Muscle of back (tissue), 10 donors: ENCODE data around the gene TOPAZ1. TPM values are rescaled to one million over a fixed set of nuclear protein-coding genes. Genes with fewer than 3 reads are reported as not detected.

Source experiments
- polyA plus RNA-seq, 10 donors: library from polyadenylated mRNA; unstranded; fragments of 120-200 nt; gene quantifications; one replicate each; pipeline ENCODE4 v1.2.1, GENCODE V29; 2013; ENCODE audit not compliant: insufficient read length in 10 of 10

TOPAZ1 gene
- polyA plus RNA-seq, 10 donors = 0.03 to 0.04 TPM; not detected in 8

Other genes with a start within 250 kb of the TOPAZ1 start
- 10 to 100 TPM; 18.3 to 28.6 (median 23.1) TPM for gene TCAIM, start 96.9 kb downstream of the TOPAZ1 start, polyA plus RNA-seq
- gene ZNF445, start 235.8 kb downstream of the TOPAZ1 start, polyA plus RNA-seq = 10 to 100 TPM; 11.6 to 19.1 (median 17.4) TPM